ENCODE data around the gene UBA52.

DNA sequence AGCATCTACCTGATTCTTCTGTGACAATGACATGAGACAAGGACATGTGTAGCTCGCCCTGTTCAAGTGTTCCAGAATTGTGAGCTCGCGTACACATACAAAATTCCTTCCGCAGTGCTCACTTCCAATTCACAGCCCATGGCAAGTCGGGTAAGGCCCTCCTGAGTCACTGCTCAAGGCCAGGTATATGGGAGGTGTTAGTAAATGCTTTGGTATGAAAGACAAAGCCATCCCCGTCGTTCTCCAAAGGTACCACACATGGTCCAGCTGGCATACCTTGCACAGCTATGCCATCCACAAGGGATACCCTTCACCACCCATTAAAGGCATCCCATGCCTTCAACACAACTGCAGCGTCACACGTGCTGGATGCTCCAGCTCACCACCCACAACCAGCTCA, 45.3 kb upstream of the UBA52 start:
- TF ChIP-seq, protein P1, sequence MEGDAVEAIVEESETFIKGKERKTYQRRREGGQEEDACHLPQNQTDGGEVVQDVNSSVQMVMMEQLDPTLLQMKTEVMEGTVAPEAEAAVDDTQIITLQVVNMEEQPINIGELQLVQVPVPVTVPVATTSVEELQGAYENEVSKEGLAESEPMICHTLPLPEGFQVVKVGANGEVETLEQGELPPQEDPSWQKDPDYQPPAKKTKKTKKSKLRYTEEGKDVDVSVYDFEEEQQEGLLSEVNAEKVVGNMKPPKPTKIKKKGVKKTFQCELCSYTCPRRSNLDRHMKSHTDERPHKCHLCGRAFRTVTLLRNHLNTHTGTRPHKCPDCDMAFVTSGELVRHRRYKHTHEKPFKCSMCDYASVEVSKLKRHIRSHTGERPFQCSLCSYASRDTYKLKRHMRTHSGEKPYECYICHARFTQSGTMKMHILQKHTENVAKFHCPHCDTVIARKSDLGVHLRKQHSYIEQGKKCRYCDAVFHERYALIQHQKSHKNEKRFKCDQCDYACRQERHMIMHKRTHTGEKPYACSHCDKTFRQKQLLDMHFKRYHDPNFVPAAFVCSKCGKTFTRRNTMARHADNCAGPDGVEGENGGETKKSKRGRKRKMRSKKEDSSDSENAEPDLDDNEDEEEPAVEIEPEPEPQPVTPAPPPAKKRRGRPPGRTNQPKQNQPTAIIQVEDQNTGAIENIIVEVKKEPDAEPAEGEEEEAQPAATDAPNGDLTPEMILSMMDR (IDR thresholded peaks at IDR 0.05): no peak
- TF ChIP-seq EZH2 (IDR thresholded peaks at IDR 0.05; ENCODE audit: borderline replicate concordance, insufficient read depth, low read depth, low read length, poor library complexity, severe bottlenecking): no peak

Data from B cell (primary cell).